ENCODE data around the gene CDKN1A.

GRCh38 chr6:36659271-36659670 lies 19.2 kb upstream of the CDKN1A start:
- TF ChIP-seq CTCF (IDR thresholded peaks at IDR 0.05 in 4 of 5, conservative IDR thresholded peaks at IDR 0.05 in 1 of 5) (no peak), POLR2A (IDR thresholded peaks at IDR 0.05) (no peak)
